Memory B cell (primary cell): ENCODE results near the gene USP24.

ENCODE experiments used
- ATAC-seq: fragments of 150-1000 bp; cut with Tn5 transposase; 2 replicates; pipeline ENCODE4 v1.10.0; 2021; ENCODE audit warnings: low read depth, mild to moderate bottlenecking, moderate library complexity
- DNase-seq, 2 donors: peaks; one replicate each; pipeline ENCODE4 v3.0.0; 2022; ENCODE audit warnings: low spot score in 2 of 2
- H3K27ac Mint-ChIP-seq: one replicate; pipeline ENCODE4 v1.8.0; 2022; ENCODE audit warnings: mild to moderate bottlenecking, moderate library complexity, mixed read lengths
- H3K27me3 Mint-ChIP-seq: one replicate; pipeline ENCODE4 v1.8.0; 2022; ENCODE audit warnings: mixed read lengths
- H3K36me3 Mint-ChIP-seq: one replicate; pipeline ENCODE4 v1.8.0; 2022; ENCODE audit warnings: mild to moderate bottlenecking, mixed read lengths
- H3K4me1 Mint-ChIP-seq: one replicate; pipeline ENCODE4 v1.8.0; 2022; ENCODE audit warnings: mixed read lengths
- H3K4me3 Mint-ChIP-seq: one replicate; pipeline ENCODE4 v1.8.0; 2022; ENCODE audit warnings: mild to moderate bottlenecking, moderate library complexity, mixed read lengths
- H3K9me3 Mint-ChIP-seq: one replicate; pipeline ENCODE4 v1.8.0; 2022; ENCODE audit warnings: mixed read lengths

The USP24 gene

GRCh38 chr1:55215194-55216021 lies at the start of gene USP24:
Gene USP24 (minus strand): TSS chr1:55215364. CDS start chr1:55215113, 251 bp downstream.
- DNase-seq (peak; percentile 72 to 78), ATAC-seq (peak; percentile 78)
- H3K4me1 Mint-ChIP-seq, result peaks cover 55% of the 10 kb centered on the region
- H3K27ac Mint-ChIP-seq, result peak within 1 kb of the TSS; percentile 97
- H3K4me3 Mint-ChIP-seq, result peak within 1 kb of the TSS; percentile 91
- no peaks in the 10 kb centered on the region for H3K9me3 Mint-ChIP-seq
- H3K36me3 Mint-ChIP-seq, result no peaks in the 10 kb centered on the region
- no peaks in the 10 kb centered on the region for H3K27me3 Mint-ChIP-seq

- Mint-ChIP-seq H3K27me3 (no peaks in the 10 kb centered on the region), H3K36me3 (no peaks in the 10 kb centered on the region), H3K4me3 (no peak overlapping the region), H3K9me3 (no peaks in the 10 kb centered on the region), H3K4me1 (peaks cover 42% of the 10 kb centered on the region), H3K27ac (no peak overlapping the region)
- DNase-seq (no peak), ATAC-seq (no peak)
Measured at GRCh38 chr1:55262822-55263221, 47.7 kb upstream of the USP24 start.

- Mint-ChIP-seq H3K9me3 (no peaks in the 10 kb centered on the region), H3K27me3 (no peaks in the 10 kb centered on the region), H3K36me3 (no peaks in the 10 kb centered on the region), H3K4me3 (peak overlapping the region; percentile 79), H3K4me1 (peaks cover 54% of the 10 kb centered on the region), H3K27ac (peak overlapping the region; percentile 94)
- DNase-seq, result peak; percentile 52 to 57
- ATAC-seq, result peak; percentile 78
Measured at GRCh38 chr1:55259911-55260609, 44.9 kb upstream of the USP24 start.

GRCh38 chr1:55257958-55258357 lies 42.8 kb upstream of the USP24 start:
- Mint-ChIP-seq H3K4me3 (peak overlapping the region; percentile 52), H3K9me3 (no peaks in the 10 kb centered on the region), H3K27me3 (no peaks in the 10 kb centered on the region), H3K36me3 (no peaks in the 10 kb centered on the region), H3K4me1 (peaks cover 52% of the 10 kb centered on the region), H3K27ac (peak overlapping the region; percentile 94)
- ATAC-seq (peak; percentile 66), DNase-seq (peak; percentile 50 to 57)

GRCh38 chr1:55255901-55256300 lies 40.7 kb upstream of the USP24 start:
- Mint-ChIP-seq H3K4me3 (peak overlapping the region; percentile 68), H3K27me3 (no peaks in the 10 kb centered on the region), H3K4me1 (peaks cover 47% of the 10 kb centered on the region), H3K27ac (peak overlapping the region; percentile 94), H3K9me3 (no peaks in the 10 kb centered on the region), H3K36me3 (no peaks in the 10 kb centered on the region)
- DNase-seq (no peak), ATAC-seq (no peak)

GRCh38 chr1:55252942-55253589 lies 37.9 kb upstream of the USP24 start:
- Mint-ChIP-seq H3K36me3 (peaks cover 2% of the 10 kb centered on the region), H3K27ac (peak overlapping the region; percentile 74), H3K4me3 (peak overlapping the region; percentile 21), H3K27me3 (no peaks in the 10 kb centered on the region), H3K9me3 (peaks cover 3% of the 10 kb centered on the region), H3K4me1 (peaks cover 28% of the 10 kb centered on the region)
- ATAC-seq (no peak), DNase-seq (no peak)

- peaks cover 2% of the 10 kb centered on the region for H3K36me3 Mint-ChIP-seq
- no peak overlapping the region for H3K4me3 Mint-ChIP-seq
- ATAC-seq, result no peak
- no peak overlapping the region for H3K27ac Mint-ChIP-seq
- DNase-seq, result no peak
- H3K27me3 Mint-ChIP-seq, result no peaks in the 10 kb centered on the region
- H3K9me3 Mint-ChIP-seq, result peaks cover 3% of the 10 kb centered on the region
- peaks cover 13% of the 10 kb centered on the region for H3K4me1 Mint-ChIP-seq
Measured at GRCh38 chr1:55250399-55251075, 35.4 kb upstream of the USP24 start.

GRCh38 chr1:55249646-55250398 lies 34.7 kb upstream of the USP24 start:
- H3K36me3 Mint-ChIP-seq, result peaks cover 2% of the 10 kb centered on the region
- peaks cover 3% of the 10 kb centered on the region for H3K9me3 Mint-ChIP-seq
- no peaks in the 10 kb centered on the region for H3K27me3 Mint-ChIP-seq
- H3K27ac Mint-ChIP-seq, result no peak overlapping the region
- no peak overlapping the region for H3K4me3 Mint-ChIP-seq
- DNase-seq (no peak), ATAC-seq (no peak)
- H3K4me1 Mint-ChIP-seq, result peaks cover 15% of the 10 kb centered on the region

GRCh38 chr1:55246896-55247295 lies 31.7 kb upstream of the USP24 start:
- Mint-ChIP-seq H3K4me1 (peaks cover 15% of the 10 kb centered on the region), H3K27me3 (no peaks in the 10 kb centered on the region), H3K36me3 (peaks cover 2% of the 10 kb centered on the region), H3K27ac (no peak overlapping the region), H3K9me3 (peaks cover 3% of the 10 kb centered on the region), H3K4me3 (no peak overlapping the region)
- ATAC-seq (no peak), DNase-seq (no peak)

- Mint-ChIP-seq H3K9me3 (peaks cover 3% of the 10 kb centered on the region), H3K36me3 (peaks cover 2% of the 10 kb centered on the region), H3K27me3 (no peaks in the 10 kb centered on the region), H3K4me1 (peaks cover 15% of the 10 kb centered on the region), H3K4me3 (no peak overlapping the region), H3K27ac (no peak overlapping the region)
- ATAC-seq (no peak), DNase-seq (no peak)
Measured at GRCh38 chr1:55246331-55246730, 31.2 kb upstream of the USP24 start.

GRCh38 chr1:55245781-55246180 lies 30.6 kb upstream of the USP24 start:
- peaks cover 3% of the 10 kb centered on the region for H3K9me3 Mint-ChIP-seq
- no peaks in the 10 kb centered on the region for H3K27me3 Mint-ChIP-seq
- no peak overlapping the region for H3K4me3 Mint-ChIP-seq

GRCh38 chr1:55244476-55245099 lies 29.4 kb upstream of the USP24 start:
- no peak overlapping the region for H3K27ac Mint-ChIP-seq
- DNase-seq (no peak), ATAC-seq (peak; percentile 19)
- H3K4me3 Mint-ChIP-seq, result no peak overlapping the region
- peaks cover 2% of the 10 kb centered on the region for H3K36me3 Mint-ChIP-seq
- H3K27me3 Mint-ChIP-seq, result peaks cover 1% of the 10 kb centered on the region
- H3K4me1 Mint-ChIP-seq, result peaks cover 18% of the 10 kb centered on the region
- peaks cover 3% of the 10 kb centered on the region for H3K9me3 Mint-ChIP-seq

More at GRCh38 chr1:55245781-55246180, 30.6 kb upstream of the USP24 start:
- no peak for ATAC-seq
- no peak for DNase-seq
- Mint-ChIP-seq H3K27ac (no peak overlapping the region), H3K36me3 (peaks cover 2% of the 10 kb centered on the region), H3K4me1 (peaks cover 15% of the 10 kb centered on the region)

GRCh38 chr1:55243655-55244054 lies 28.5 kb upstream of the USP24 start:
- H3K9me3 Mint-ChIP-seq, result no peaks in the 10 kb centered on the region
- no peak for ATAC-seq
- peaks cover 1% of the 10 kb centered on the region for H3K27me3 Mint-ChIP-seq
- no peak overlapping the region for H3K27ac Mint-ChIP-seq
- peaks cover 2% of the 10 kb centered on the region for H3K36me3 Mint-ChIP-seq
- H3K4me3 Mint-ChIP-seq, result no peak overlapping the region
- no peak for DNase-seq
- peaks cover 16% of the 10 kb centered on the region for H3K4me1 Mint-ChIP-seq
